GM19328 (cell line): ENCODE measurements around the gene TOM1L1.

Source experiments
- ATAC-seq: cut with Tn5 transposase; IDR thresholded peaks from one replicate; pipeline ENCODE4 v1.9.1; 2021; ENCODE audit warnings: mild to moderate bottlenecking, moderate library complexity; ENCODE audit not compliant: unreplicated experiment

Gene TOM1L1

GRCh38 chr17:54892360-54892759 is 8.3 kb upstream of the TOM1L1 start:
- ATAC-seq, result no peak

GRCh38 chr17:54898576-54898975 is 2.1 kb upstream of the TOM1L1 start:
- ATAC-seq, result no peak

- ATAC-seq, result no peak
Observed at GRCh38 chr17:54899201-54899600, 1.5 kb upstream of the TOM1L1 start.

- ATAC-seq, result no peak
Observed at GRCh38 chr17:54899721-54900456, 763 bp upstream of the TOM1L1 start.

- ATAC-seq, result no peak
Observed at GRCh38 chr17:54901230-54901822, 674 bp downstream of the TOM1L1 start.

GRCh38 chr17:54902017-54902416 is 1.4 kb downstream of the TOM1L1 start:
- ATAC-seq, result no peak

- ATAC-seq, result no peak
Observed at GRCh38 chr17:54902611-54903010, 2.0 kb downstream of the TOM1L1 start.

- ATAC-seq, result no peak
Observed at GRCh38 chr17:54903375-54903774, 2.7 kb downstream of the TOM1L1 start.

- no peak for ATAC-seq
Observed at GRCh38 chr17:54906683-54907082, 6.0 kb downstream of the TOM1L1 start.

- ATAC-seq, result no peak
Observed at GRCh38 chr17:54907376-54907775, 6.7 kb downstream of the TOM1L1 start.

- no peak for ATAC-seq
Observed at GRCh38 chr17:54909766-54910165, 9.1 kb downstream of the TOM1L1 start.

GRCh38 chr17:54916721-54917120 is 16.1 kb downstream of the TOM1L1 start:
- no peak for ATAC-seq

GRCh38 chr17:54919425-54919824 is 18.8 kb downstream of the TOM1L1 start:
- ATAC-seq, result no peak

GRCh38 chr17:54920819-54921218 is 20.2 kb downstream of the TOM1L1 start:
- ATAC-seq, result no peak

GRCh38 chr17:54924405-54924804 is 23.8 kb downstream of the TOM1L1 start:
- ATAC-seq, result no peak

GRCh38 chr17:54927525-54927924 is 26.9 kb downstream of the TOM1L1 start:
- no peak for ATAC-seq

GRCh38 chr17:54932711-54933110 is 32.1 kb downstream of the TOM1L1 start:
- no peak for ATAC-seq

GRCh38 chr17:54933921-54934320 is 33.3 kb downstream of the TOM1L1 start:
- ATAC-seq, result no peak

- no peak for ATAC-seq
Observed at GRCh38 chr17:54935471-54935870, 34.8 kb downstream of the TOM1L1 start.

- no peak for ATAC-seq
Observed at GRCh38 chr17:54937018-54937417, 36.4 kb downstream of the TOM1L1 start.

- no peak for ATAC-seq
Observed at GRCh38 chr17:54937426-54937825, 36.8 kb downstream of the TOM1L1 start.

GRCh38 chr17:54941285-54941684 is 40.6 kb downstream of the TOM1L1 start:
- ATAC-seq, result no peak

GRCh38 chr17:54944796-54945195 is 44.1 kb downstream of the TOM1L1 start:
- ATAC-seq, result no peak
